IMR-90 (cell line): ENCODE data around the gene KIAA1328. TPM values are rescaled to one million over a fixed set of nuclear protein-coding genes. Genes with fewer than 3 reads are reported as not detected.

Experiments
- ATAC-seq: fragments of 200-7000 bp; cut with Tn5 transposase; 2 replicates; pipeline ENCODE4 v1.9.1; 2020; ENCODE audit warnings: low read depth, mild to moderate bottlenecking, moderate library complexity
- BruUV-seq: library from RNA; stranded (reverse); fragments of 400-500 nt; replicated peaks from 2 replicates; lab custom pipeline; 2021; lab: Mats Ljungman, UMichigan
- CTCF ChIA-PET: fragments of 300-600 bp; formaldehyde crosslinking; extraction: SDS; loops from one replicate; lab custom pipeline; 2021; ENCODE audit warnings: antibody characterized with exemption; lab: Yijun Ruan, JAX
- POLR2A ChIA-PET: fragments of 300-600 bp; sonication (Branson Sonifier 250); formaldehyde crosslinking; loops from one replicate; lab custom pipeline; 2022; ENCODE audit warnings: antibody characterized with exemption; ENCODE audit not compliant: unreplicated experiment; lab: Charles Lee
- DNase-seq: peaks from one replicate; pipeline ENCODE4 v3.0.0; 2013
- H2AFZ ChIP-seq: replicated peaks from 2 replicates; pipeline ENCODE3; 2013; ENCODE audit warnings: low read length, mild to moderate bottlenecking; ENCODE audit not compliant: poor library complexity
- H2AK5ac ChIP-seq: 2 replicates; pipeline ENCODE4 v1.6.1; 2013; ENCODE audit warnings: low read depth, low read length, inconsistent platforms
- H2AK9ac ChIP-seq: replicated peaks from 2 replicates; pipeline ENCODE3; 2013; ENCODE audit warnings: mild to moderate bottlenecking, low read depth, low read length, moderate library complexity; ENCODE audit not compliant: poor library complexity
- H2BK120ac ChIP-seq: 2 replicates; pipeline ENCODE4 v1.6.1; 2013; ENCODE audit warnings: low read depth, low read length, inconsistent platforms
- H2BK15ac ChIP-seq: 3 replicates; pipeline ENCODE4 v1.6.1; 2013; ENCODE audit warnings: low read depth, low read length, inconsistent platforms
- H2BK20ac ChIP-seq: 2 replicates; pipeline ENCODE4 v1.6.1; 2013; ENCODE audit warnings: low read depth, mild to moderate bottlenecking, inconsistent platforms, low read length, moderate library complexity
- H2BK5ac ChIP-seq: 2 replicates; pipeline ENCODE4 v1.6.1; 2013; ENCODE audit warnings: mild to moderate bottlenecking, low read depth, low read length, inconsistent platforms; ENCODE audit not compliant: poor library complexity, severe bottlenecking
- H3K14ac ChIP-seq: replicated peaks from 2 replicates; pipeline ENCODE4 v1.6.1; 2013; ENCODE audit warnings: low read depth, low read length, inconsistent platforms
- H3K18ac ChIP-seq: 2 replicates; pipeline ENCODE4 v1.6.1; 2013; ENCODE audit warnings: low read depth, low read length, control low read depth
- H3K23ac ChIP-seq: 2 replicates; pipeline ENCODE4 v1.6.1; 2013; ENCODE audit warnings: low read depth, low read length, inconsistent platforms
- H3K27ac ChIP-seq: 2 replicates; pipeline ENCODE4 v1.5.1; 2013; ENCODE audit warnings: mild to moderate bottlenecking, control low read depth, low read length; ENCODE audit not compliant: insufficient read depth
- H3K27me3 ChIP-seq: 2 replicates; pipeline ENCODE4 v1.6.1; 2013; ENCODE audit warnings: low read length; ENCODE audit not compliant: control insufficient read depth, insufficient read depth
- H3K36me3 ChIP-seq: 2 replicates; pipeline ENCODE4 v1.6.1; 2013; ENCODE audit warnings: low read length, mixed read lengths; ENCODE audit not compliant: control insufficient read depth, insufficient read depth
- H3K4ac ChIP-seq: 2 replicates; pipeline ENCODE4 v1.6.1; 2013; ENCODE audit warnings: low read depth, low read length, inconsistent platforms
- H3K4me1 ChIP-seq: 2 replicates; pipeline ENCODE4 v1.6.1; 2013; ENCODE audit warnings: low read length, mixed read lengths; ENCODE audit not compliant: control insufficient read depth, insufficient read depth
- H3K4me2 ChIP-seq: 2 replicates; pipeline ENCODE4 v1.6.1; 2013; ENCODE audit warnings: low read depth, mild to moderate bottlenecking, control low read depth, low read length, moderate library complexity
- H3K4me3 ChIP-seq: 2 replicates; pipeline ENCODE4 v1.5.1; 2013; ENCODE audit warnings: low read depth, mild to moderate bottlenecking, control low read depth, low read length, moderate library complexity; ENCODE audit not compliant: insufficient read depth
- H3K56ac ChIP-seq: 2 replicates; pipeline ENCODE4 v1.6.1; 2013; ENCODE audit warnings: low read length, inconsistent platforms; ENCODE audit not compliant: insufficient read depth; ENCODE audit errors: extremely low read depth
- H3K79me1 ChIP-seq, 2 experiments: 2 replicates each; pipeline ENCODE4 v1.6.1; 2013; ENCODE audit warnings: low read length in 2 of 2, inconsistent platforms in 1 of 2, low read depth in 1 of 2
- H3K9ac ChIP-seq: 2 replicates; pipeline ENCODE4 v1.6.1; 2013; ENCODE audit warnings: low read depth, low read length, control low read depth
- H3K9me1 ChIP-seq: 2 replicates; pipeline ENCODE4 v1.6.1; 2013; ENCODE audit warnings: low read length, inconsistent platforms; ENCODE audit not compliant: insufficient read depth
- H3K9me3 ChIP-seq: 2 replicates; pipeline ENCODE4 v1.6.1; 2013; ENCODE audit warnings: low read length; ENCODE audit not compliant: control insufficient read depth, insufficient read depth
- H4K20me1 ChIP-seq: 2 replicates; pipeline ENCODE4 v1.6.1; 2013; ENCODE audit warnings: low read length, inconsistent platforms; ENCODE audit not compliant: insufficient read depth
- H4K5ac ChIP-seq: 2 replicates; pipeline ENCODE4 v1.6.1; 2013; ENCODE audit warnings: mild to moderate bottlenecking, low read depth, low read length, control low read depth
- H4K8ac ChIP-seq, 2 experiments: 2 replicates each; pipeline ENCODE4 v1.6.1; 2013; ENCODE audit warnings: low read depth in 2 of 2, low read length in 2 of 2, control low read depth in 1 of 2, inconsistent platforms in 1 of 2
- H4K91ac ChIP-seq: 2 replicates; pipeline ENCODE4 v1.6.1; 2013; ENCODE audit warnings: low read depth, low read length, inconsistent platforms; ENCODE audit not compliant: insufficient read depth
- BHLHE40 ChIP-seq: fragments of 150-350 bp; IDR thresholded peaks from 2 replicates; pipeline ENCODE4 v1.6.1; 2016; ENCODE audit warnings: mild to moderate bottlenecking, low read depth, low read length
- CEBPB ChIP-seq: IDR thresholded peaks from 2 replicates; pipeline ENCODE4 v1.6.1; 2012; ENCODE audit warnings: low read depth, low read length, improper control_type of control experiment
- CHD1 ChIP-seq: IDR thresholded peaks from 2 replicates; pipeline ENCODE4 v1.6.1; 2012; ENCODE audit warnings: low read depth, low read length, improper control_type of control experiment
- CTCF ChIP-seq: conservative IDR thresholded peaks from 2 replicates; pipeline ENCODE4 v1.5.1; 2012; ENCODE audit warnings: mild to moderate bottlenecking, low read depth, low read length, improper control_type of control experiment
- FOS ChIP-seq: fragments of 150-350 bp; IDR thresholded peaks from 2 replicates; pipeline ENCODE4 v1.6.1; 2016; ENCODE audit warnings: low read depth, low read length
- MAFK ChIP-seq: IDR thresholded peaks from 2 replicates; pipeline ENCODE4 v1.6.1; 2012; ENCODE audit warnings: low read depth, low read length, improper control_type of control experiment
- MXI1 ChIP-seq: IDR thresholded peaks from 2 replicates; pipeline ENCODE4 v1.6.1; 2012; ENCODE audit warnings: low read depth, mild to moderate bottlenecking, low read length, moderate library complexity, borderline replicate concordance
- NFE2L2 ChIP-seq: fragments of 150-350 bp; IDR thresholded peaks from 2 replicates; pipeline ENCODE4 v1.6.1; 2016; ENCODE audit warnings: low read depth, mild to moderate bottlenecking, low read length
- POLR2A ChIP-seq: IDR thresholded peaks from 2 replicates; pipeline ENCODE4 v1.6.1; 2012; ENCODE audit warnings: mild to moderate bottlenecking, low read depth, low read length
- RAD21 ChIP-seq: IDR thresholded peaks from 2 replicates; pipeline ENCODE4 v1.6.1; 2012; ENCODE audit warnings: low read length, improper control_type of control experiment
- RCOR1 ChIP-seq: IDR thresholded peaks from 2 replicates; pipeline ENCODE4 v1.6.1; 2012; ENCODE audit warnings: mild to moderate bottlenecking, low read length, improper control_type of control experiment; ENCODE audit not compliant: insufficient replicate concordance
- RFX5 ChIP-seq: IDR thresholded peaks from 2 replicates; pipeline ENCODE4 v1.8.0; 2012; ENCODE audit warnings: low read depth, mild to moderate bottlenecking, low read length, moderate library complexity
- SMC3 ChIP-seq: fragments of 150-350 bp; IDR thresholded peaks from 2 replicates; pipeline ENCODE4 v1.6.1; 2016; ENCODE audit warnings: low read depth, mild to moderate bottlenecking, antibody characterized with exemption, low read length, moderate library complexity
- USF2 ChIP-seq: fragments of 150-350 bp; IDR thresholded peaks from 2 replicates; pipeline ENCODE4 v1.6.1; 2017; ENCODE audit warnings: mild to moderate bottlenecking, antibody characterized with exemption, low read length, low read depth
- WGBS, 2 experiments: methylation state at CpG; one replicate each; pipeline versions ENCODE4 v1.1.5 to v1.1.7; 2013; ENCODE audit warnings: missing lambda C conversion rate in 2 of 2; ENCODE audit not compliant: insufficient read length in 1 of 2; ENCODE audit errors: extremely low coverage in 2 of 2; 5-methylcytosine and 5-hydroxymethylcytosine counted together
- dilution Hi-C: fragments of 300-500 bp; cut with HindIII; formaldehyde crosslinking; loops from one replicate; pipeline ENCODE4 v1.14.3; 2018; ENCODE audit warnings: low sequenced_read_pairs; ENCODE audit not compliant: unreplicated experiment
- in situ Hi-C: fragments of 300-500 bp; cut with MboI; formaldehyde crosslinking; loops from 3 replicates; pipeline ENCODE4 v1.14.3; 2019; ENCODE audit warnings: low sequenced_read_pairs, inconsistent platforms, mixed read lengths
- intact Hi-C: fragments of 100-400 bp; cut with micrococcal nuclease; formaldehyde crosslinking; loops from 2 replicates; pipeline ENCODE4 v1.10.0; 2022
- polyA plus RNA-seq, 3 experiments: library from polyadenylated mRNA; depleted of rRNA; stranded (reverse); fragments of >200 nt; gene quantifications; 2 replicates each; pipeline ENCODE4 v1.2.3, GENCODE V29; 2012; ENCODE audit warnings: low replicate concordance in 1 of 3
- total RNA-seq: library from RNA; depleted of rRNA; stranded (reverse); fragments of >200 nt; gene quantifications from 2 replicates; pipeline ENCODE4 v1.2.3, GENCODE V29; 2012

Gene KIAA1328
- total and polyA plus RNA-seq, 2 of the 4 experiments (the other 2 are of a cell fraction), result 2.4 to 7.0 TPM

GRCh38 chr18:37084912-37085311 is 256.0 kb downstream of the KIAA1328 start:
- POLR2A ChIA-PET, result no interaction called here
- dilution Hi-C loops (no loop called here), intact Hi-C loops (no loop called here)

More at GRCh38 chr18:37084912-37085311, 256.0 kb downstream of the KIAA1328 start:
- Histone ChIP-seq H3K4me3 (no peak overlapping the region), H4K8ac (no peak overlapping the region), H3K4me2 (no peak overlapping the region), H3K9me1 (no peaks in the 10 kb centered on the region), H2AK9ac (no peak overlapping the region), H3K36me3 (no peaks in the 10 kb centered on the region), H3K79me1 (no peaks in the 10 kb centered on the region), H3K27ac (no peak overlapping the region), H3K4ac (no peak overlapping the region), H3K4me1 (no peaks in the 10 kb centered on the region), H3K9me3 (no peaks in the 10 kb centered on the region), H2AK5ac (no peak overlapping the region), H4K5ac (no peak overlapping the region), H2AFZ (no peak overlapping the region), H4K20me1 (no peaks in the 10 kb centered on the region), H3K27me3 (no peaks in the 10 kb centered on the region), H2BK5ac (no peak overlapping the region), H3K56ac (no peak overlapping the region), H4K91ac (no peak overlapping the region), H3K9ac (no peak overlapping the region), H2BK20ac (no peak overlapping the region), H2BK120ac (no peak overlapping the region), H3K18ac (no peak overlapping the region), H2BK15ac (no peak overlapping the region), H3K23ac (no peak overlapping the region), H3K14ac (no peak overlapping the region)
- 69% methylated on average over 3 of the region's 6 CpGs; no CpG with 5 or more reads in 1 of the 2 experiments for WGBS, 2 experiments
- TF ChIP-seq MAFK, result no peak
- TF ChIP-seq MXI1, result no peak
- no peak for TF ChIP-seq RFX5
- no peak for TF ChIP-seq BHLHE40
- TF ChIP-seq SMC3, result no peak
- no peak for TF ChIP-seq USF2
- TF ChIP-seq CEBPB, result no peak
- TF ChIP-seq CHD1, result no peak
- TF ChIP-seq RAD21, result no peak
- no peak for TF ChIP-seq POLR2A
- TF ChIP-seq FOS, result no peak
- TF ChIP-seq CTCF, result no peak
- no peak for TF ChIP-seq RCOR1
- TF ChIP-seq NFE2L2, result no peak
- ATAC-seq (no peak), DNase-seq (no peak)
- CTCF ChIA-PET, result interaction anchor here (0.5 kb wide), 1 partner anchor 172 kb away, joined by 4 read pairs; no protein-coding TSS in a partner anchor
- no TSS peak for BruUV-seq
- in situ Hi-C loops, result no loop called here
